ENCODE measurements around the gene NIPA2.

The NIPA2 gene

GRCh38 chr15:22877117-22877516 is 38.7 kb downstream of the NIPA2 start:
- no peaks in the 10 kb centered on the region for H3K36me3 ChIP-seq (ENCODE audit: control insufficient read depth, low read length)

DNA sequence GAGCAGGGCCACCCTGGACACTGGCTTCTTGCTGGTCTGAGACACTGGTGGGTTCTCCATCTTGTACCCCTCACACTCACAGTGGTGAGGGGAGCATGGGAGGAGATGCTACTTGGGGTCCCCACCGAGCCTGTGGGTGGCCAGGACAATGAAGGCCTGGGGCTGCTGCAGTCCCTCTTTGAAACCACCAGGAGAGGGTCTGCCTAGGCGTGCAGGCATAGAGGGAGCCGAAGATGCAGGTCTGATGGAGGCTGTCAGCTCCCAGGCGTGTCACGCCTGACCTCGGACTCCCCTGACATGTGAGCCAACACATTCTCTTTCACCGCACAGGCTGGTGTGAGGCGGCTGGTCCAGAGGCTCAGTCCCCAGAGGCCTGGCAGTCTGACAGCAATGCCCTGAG is 39.1 kb downstream of the NIPA2 start:
- Histone ChIP-seq H3K27me3 (ENCODE audit: control insufficient read depth, low read length) (no peaks in the 10 kb centered on the region), H3F3A (ENCODE audit: control insufficient read depth, insufficient read depth) (no peaks in the 10 kb centered on the region), H3K9me2 (replicated peaks; ENCODE audit: control insufficient read depth, low read length) (no peaks in the 10 kb centered on the region), H3K36me3 (ENCODE audit: control insufficient read depth, low read length) (no peaks in the 10 kb centered on the region), H3K27ac (ENCODE audit: low read depth, low read length) (no peak overlapping the region), H3K4me1 (ENCODE audit: control insufficient read depth, low read length) (peaks cover 6% of the 10 kb centered on the region; the same call in 1 of the 2 replicates), H3K9me3 (ENCODE audit: control insufficient read depth, insufficient read depth, low read length) (no peaks in the 10 kb centered on the region), H3K4me2 (ENCODE audit: low read length) (no peak overlapping the region), H3K4me3 (ENCODE audit: low read length) (no peak overlapping the region), H3K79me2 (ENCODE audit: control insufficient read depth, low read length) (no peaks in the 10 kb centered on the region), H4K20me1 (ENCODE audit: control insufficient read depth, insufficient read depth, low read depth, low read length) (no peaks in the 10 kb centered on the region)
- TF ChIP-seq CTCF (IDR thresholded peaks at IDR 0.05; ENCODE audit: low read depth, low read length, poor library complexity, severe bottlenecking), result no peak
- TF ChIP-seq EZH2phosphoT487 (IDR thresholded peaks at IDR 0.05; ENCODE audit: borderline replicate concordance, low read length), result no peak

More at GRCh38 chr15:22877117-22877516, 38.7 kb downstream of the NIPA2 start:
- Histone ChIP-seq H4K20me1 (ENCODE audit: control insufficient read depth, insufficient read depth, low read depth, low read length) (no peaks in the 10 kb centered on the region), H3K27me3 (ENCODE audit: control insufficient read depth, low read length) (no peaks in the 10 kb centered on the region), H3K79me2 (ENCODE audit: control insufficient read depth, low read length) (no peaks in the 10 kb centered on the region), H3K4me3 (ENCODE audit: low read length) (no peak overlapping the region), H3F3A (ENCODE audit: control insufficient read depth, insufficient read depth) (no peaks in the 10 kb centered on the region), H3K4me1 (ENCODE audit: control insufficient read depth, low read length) (peaks cover 6% of the 10 kb centered on the region; the same call in 1 of the 2 replicates), H3K9me3 (ENCODE audit: control insufficient read depth, insufficient read depth, low read length) (no peaks in the 10 kb centered on the region), H3K4me2 (ENCODE audit: low read length) (no peak overlapping the region), H3K9me2 (replicated peaks; ENCODE audit: control insufficient read depth, low read length) (no peaks in the 10 kb centered on the region), H3K27ac (ENCODE audit: low read depth, low read length) (no peak overlapping the region)
- TF ChIP-seq CTCF (IDR thresholded peaks at IDR 0.05; ENCODE audit: low read depth, low read length, poor library complexity, severe bottlenecking), result no peak
- TF ChIP-seq EZH2phosphoT487 (IDR thresholded peaks at IDR 0.05; ENCODE audit: borderline replicate concordance, low read length), result no peak

DNA sequence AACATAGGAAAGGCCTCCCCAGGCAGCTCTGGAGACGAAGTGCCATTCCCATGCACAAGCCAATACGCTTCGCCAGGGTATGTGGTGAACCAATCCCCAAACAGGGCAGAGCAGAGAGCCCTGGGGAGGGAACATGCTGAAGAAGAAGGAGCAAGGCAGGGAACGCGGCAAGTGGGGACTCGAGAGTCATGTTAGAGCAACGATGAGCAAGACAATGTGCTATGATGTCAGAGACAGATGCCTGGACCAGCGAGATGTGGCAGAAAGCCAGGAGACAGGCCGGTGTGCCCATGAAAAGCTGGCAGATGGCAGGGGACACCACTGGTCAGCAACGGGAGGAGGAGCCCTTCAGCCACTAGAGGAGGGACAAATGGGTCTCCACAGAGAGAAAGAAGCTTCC is 39.6 kb downstream of the NIPA2 start:
- H3K79me2 ChIP-seq (ENCODE audit: control insufficient read depth, low read length), result no peaks in the 10 kb centered on the region
- no peak overlapping the region for H3K27ac ChIP-seq (ENCODE audit: low read depth, low read length)
- no peaks in the 10 kb centered on the region for H4K20me1 ChIP-seq (ENCODE audit: control insufficient read depth, insufficient read depth, low read depth, low read length)
- H3K27me3 ChIP-seq (ENCODE audit: control insufficient read depth, low read length), result no peaks in the 10 kb centered on the region
- H3K9me3 ChIP-seq (ENCODE audit: control insufficient read depth, insufficient read depth, low read length), result no peaks in the 10 kb centered on the region
- H3K36me3 ChIP-seq (ENCODE audit: control insufficient read depth, low read length), result no peaks in the 10 kb centered on the region
- TF ChIP-seq CTCF (IDR thresholded peaks at IDR 0.05; ENCODE audit: low read depth, low read length, poor library complexity, severe bottlenecking) (no peak), EZH2phosphoT487 (IDR thresholded peaks at IDR 0.05; ENCODE audit: borderline replicate concordance, low read length) (no peak)
- no peaks in the 10 kb centered on the region for H3F3A ChIP-seq (ENCODE audit: control insufficient read depth, insufficient read depth)
- no peaks in the 10 kb centered on the region for H3K9me2 ChIP-seq (replicated peaks; ENCODE audit: control insufficient read depth, low read length)
- no peak overlapping the region for H3K4me2 ChIP-seq (ENCODE audit: low read length)
- no peak overlapping the region for H3K4me3 ChIP-seq (ENCODE audit: low read length)
- peaks cover 3% of the 10 kb centered on the region; the same call in 1 of the 2 replicates for H3K4me1 ChIP-seq (ENCODE audit: control insufficient read depth, low read length)

All from DOHH2 (cell line).